ENCODE data around the gene ESD.

DNA sequence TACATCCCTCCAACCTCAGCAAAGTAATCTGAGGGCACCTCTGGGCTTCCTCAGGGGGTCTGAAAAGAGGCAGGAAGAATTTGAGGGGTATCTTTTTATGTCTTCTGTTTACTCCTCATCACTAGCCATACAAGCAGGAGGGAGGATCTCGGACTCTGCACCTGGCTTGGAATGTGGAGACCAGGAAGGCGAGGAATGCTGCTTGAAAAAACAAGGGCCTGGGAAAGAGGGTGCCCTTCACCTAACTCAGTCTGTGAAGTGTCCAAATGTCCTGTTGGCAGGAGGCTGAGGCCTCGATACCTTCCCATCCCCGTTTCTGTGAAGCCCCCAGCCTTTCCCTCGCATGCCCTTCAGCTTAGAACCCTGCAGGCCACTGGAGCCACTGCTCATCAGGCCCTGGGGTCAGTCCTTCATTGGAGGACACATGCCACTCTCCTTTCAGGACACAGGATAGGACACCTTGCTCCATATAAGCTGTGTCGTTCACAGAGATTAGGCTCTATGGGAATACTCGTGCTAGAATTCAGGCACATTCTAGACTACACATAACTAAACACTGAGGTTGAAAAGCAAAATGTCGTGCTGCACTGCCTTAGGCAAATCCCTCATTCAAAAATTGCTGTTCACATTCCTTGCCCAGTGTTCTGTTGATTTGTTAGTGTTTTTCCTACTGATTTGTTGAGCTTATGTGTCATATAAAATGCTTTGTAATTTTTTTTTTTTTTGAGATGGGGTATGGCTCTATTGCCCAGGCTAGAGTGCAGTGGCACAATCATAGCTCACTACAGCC is 49.7 kb downstream of the ESD start:
- TF ChIP-seq GATA3 (IDR thresholded peaks at IDR 0.05; ENCODE audit: low read depth, low read length) (no peak), GATA2 (IDR thresholded peaks at IDR 0.05; ENCODE audit: low read depth, low read length) (no peak)
